Ovary (tissue), 3 donors: ENCODE measurements around the gene OXCT2.

Source experiments
- CTCF ChIP-seq, 3 donors: fragments of 450-650 bp in 2 of 3; fragments of 200-600 bp in 1 of 3; IDR thresholded peaks; one replicate each; pipeline versions ENCODE4 v1.5.1 to v1.8.0; 2016 to 2022; ENCODE audit warnings: antibody characterized with exemption in 3 of 3, mild to moderate bottlenecking in 1 of 3
- POLR2A ChIP-seq: fragments of 450-650 bp; IDR thresholded peaks from one replicate; pipeline ENCODE4 v1.6.1; 2017; ENCODE audit warnings: antibody characterized with exemption, mild to moderate bottlenecking, moderate library complexity
- donor health status: DM: no; HTN: no; CAD: no.

- TF ChIP-seq CTCF (IDR thresholded peaks at IDR 0.05) (no peak), POLR2A (no peak)
Measured at GRCh38 chr1:39729842-39730241, 41.3 kb downstream of the OXCT2 start.
